ENCODE measurements around the gene HERC3.
"Not testable (repeated sequence)": the region's sequence is repeated elsewhere in the genome, so short reads cannot be mapped to it uniquely, and the experiment has no call there.

HERC3 gene

DNA sequence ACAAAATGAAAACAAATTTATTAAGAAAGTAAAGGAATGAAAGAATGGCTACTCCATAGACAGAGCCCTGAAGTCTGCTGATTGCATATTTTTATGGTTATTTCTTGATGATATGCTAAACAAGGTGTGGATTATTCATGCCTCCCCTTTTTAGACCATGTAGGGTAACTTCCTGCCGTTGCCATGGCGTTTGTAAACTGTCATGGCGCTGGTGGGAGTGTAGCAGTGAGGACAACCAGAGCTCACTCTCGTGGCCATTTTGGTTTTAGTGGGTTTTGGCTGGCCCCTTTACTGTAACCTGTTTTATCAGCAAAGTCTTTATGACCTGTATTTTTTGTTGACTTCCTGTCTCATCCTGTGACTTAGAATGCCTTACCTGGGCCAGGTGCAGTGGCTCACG lies 17.5 kb downstream of the HERC3 start:
- DNase-seq = not testable (repeated sequence)

DNA sequence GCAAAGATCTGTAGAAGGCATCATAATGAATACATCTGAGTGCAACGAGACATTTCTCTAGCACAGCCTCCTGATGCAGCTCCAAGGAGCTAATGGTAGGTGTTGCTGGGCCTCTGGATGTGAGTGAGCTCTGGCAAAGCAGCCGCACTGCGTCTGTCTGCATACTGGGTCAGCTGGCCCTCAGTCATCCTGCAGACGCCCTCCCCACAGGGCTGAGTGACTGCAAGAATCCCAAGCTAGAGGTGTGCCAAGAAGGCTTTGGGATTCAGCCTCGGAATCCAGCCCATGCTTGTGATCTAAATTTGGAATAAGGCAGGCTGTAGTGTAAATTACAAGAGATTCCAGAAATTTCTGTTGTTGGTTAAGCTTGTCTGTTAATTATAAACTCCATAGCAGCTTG lies 18.5 kb downstream of the HERC3 start:
- DNase-seq = no peak

DNA sequence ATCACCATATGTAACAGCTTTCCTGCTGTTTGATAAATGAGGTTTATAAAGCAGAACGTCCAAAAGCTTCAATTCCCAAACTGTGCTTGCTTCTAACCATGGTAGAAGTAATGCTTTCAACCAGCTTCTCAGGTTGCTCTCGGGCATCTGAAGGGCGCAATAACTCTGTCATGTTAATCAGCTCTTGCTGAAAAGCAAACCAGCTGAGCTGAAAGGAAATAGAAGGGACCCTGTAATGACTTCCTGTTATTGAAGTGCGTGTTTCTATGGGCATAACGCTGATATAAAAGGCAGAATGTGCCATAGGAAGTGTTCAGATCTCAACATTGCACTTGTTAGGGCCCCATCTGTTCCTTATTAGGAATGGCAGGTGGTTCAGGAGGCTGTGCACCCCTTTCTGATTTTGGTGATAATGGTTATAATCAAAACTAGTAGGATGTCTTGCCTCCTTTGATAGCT lies 21.2 kb downstream of the HERC3 start:
- peak; percentile 35 for DNase-seq

DNA sequence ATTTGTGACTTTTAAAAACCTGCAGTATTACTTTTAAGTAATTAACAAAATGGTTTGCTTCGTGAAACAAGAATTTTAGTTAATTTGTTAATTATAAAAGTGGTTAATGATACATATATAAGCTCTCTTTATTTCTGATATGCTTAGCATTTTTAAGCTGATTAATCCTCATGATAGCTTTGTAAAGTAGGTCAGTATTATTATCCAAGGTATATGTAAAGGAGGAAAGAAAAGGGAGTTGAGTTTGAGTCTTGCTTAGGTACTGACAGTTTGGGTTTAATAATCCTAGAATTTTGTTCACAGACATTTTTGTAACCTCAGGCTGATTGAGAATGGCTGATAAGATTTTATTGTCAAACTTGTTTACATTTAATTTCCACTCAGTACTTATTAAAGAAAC lies 21.8 kb downstream of the HERC3 start:
- no peak for DNase-seq

DNA sequence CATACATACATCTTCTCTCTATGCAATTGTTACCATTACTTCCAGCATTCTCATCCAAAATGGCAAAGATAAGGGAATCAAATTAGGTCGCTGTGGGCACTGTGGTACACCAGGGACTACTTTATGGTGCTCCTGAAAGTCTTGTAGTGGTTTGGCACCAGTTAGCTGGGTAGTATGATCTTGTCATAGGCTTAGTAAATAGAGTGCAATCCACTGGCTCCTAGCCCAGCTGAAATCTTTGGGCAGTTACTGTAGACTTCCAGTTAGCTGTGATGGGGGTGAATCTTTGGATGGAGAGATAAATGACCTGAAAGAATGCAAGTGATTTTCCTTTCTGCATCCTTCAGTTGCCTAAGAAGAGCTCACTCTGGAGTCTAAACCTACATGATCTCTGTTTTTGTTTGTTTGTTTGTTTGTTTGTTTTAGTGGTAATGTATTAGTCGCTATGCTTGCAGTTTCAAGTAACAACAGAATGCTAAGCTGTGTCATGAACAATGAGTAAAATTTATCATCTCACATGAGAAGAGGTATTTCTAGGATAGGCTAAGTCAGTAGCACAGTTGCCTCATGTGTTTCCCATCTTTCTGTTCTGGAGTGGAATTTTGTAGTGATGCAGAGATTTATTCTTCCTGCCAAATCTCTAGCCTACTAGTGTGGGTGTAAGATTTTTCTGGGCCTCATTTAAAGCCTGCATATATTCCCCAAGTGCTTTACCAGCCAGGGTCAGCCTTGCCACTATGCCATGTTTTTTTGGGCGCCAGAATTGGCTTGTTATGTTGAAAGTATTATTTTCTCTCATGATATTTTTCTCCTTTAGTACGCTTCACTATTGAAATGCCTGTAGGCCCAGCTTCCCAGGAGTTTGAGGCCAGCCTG lies 24.2 kb downstream of the HERC3 start:
- DNase-seq = no peak

DNA sequence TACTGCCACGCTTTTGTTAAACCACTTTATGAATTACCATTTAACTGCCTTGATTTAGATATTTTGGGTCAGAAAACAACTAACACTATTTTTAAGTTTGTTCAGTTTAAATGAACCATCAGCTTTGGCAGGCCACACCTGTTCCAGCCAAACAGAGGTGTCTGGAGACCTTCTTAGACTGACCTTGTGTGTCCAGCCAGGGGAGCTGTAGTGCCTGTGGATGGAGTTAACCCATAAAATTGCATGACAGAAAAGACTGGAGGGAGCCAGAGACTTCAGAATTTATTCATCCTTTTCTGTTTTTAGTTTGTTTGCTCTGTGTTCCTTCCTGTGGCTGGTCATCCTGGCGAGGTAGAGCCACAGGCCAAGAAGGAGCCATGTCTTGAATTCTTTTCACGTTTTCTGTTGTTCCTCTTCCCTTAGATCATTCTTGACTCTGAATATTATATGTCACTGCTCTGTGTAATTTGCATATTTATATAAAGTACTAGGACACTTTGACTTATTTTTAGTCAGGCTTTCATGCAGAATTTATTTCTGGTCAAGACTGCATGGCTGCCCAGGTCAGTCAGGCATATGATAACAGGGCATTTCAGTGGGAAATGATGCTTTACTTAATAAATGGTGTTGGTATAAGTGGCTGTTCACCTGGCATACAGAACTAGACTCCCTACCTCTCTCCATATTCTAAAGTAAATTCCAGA lies 26.7 kb downstream of the HERC3 start:
- no peak for DNase-seq

DNA sequence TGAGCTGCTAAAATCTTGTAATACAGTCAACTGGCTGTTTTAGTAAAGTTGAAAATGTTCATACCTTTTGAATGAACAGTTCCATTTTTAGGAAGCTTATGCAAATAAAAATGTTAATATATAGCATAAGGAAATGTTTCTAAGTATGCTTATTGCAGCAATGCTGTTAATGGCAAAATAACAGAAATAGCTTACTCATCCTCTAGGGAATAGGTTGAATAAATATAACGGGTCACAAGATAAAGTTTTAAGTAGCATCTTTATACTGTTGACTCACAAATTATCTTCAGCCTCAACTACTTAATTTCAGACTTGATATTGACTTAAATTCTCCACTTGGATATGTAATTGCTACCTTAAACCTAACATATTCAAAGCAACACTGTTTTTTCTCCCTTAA lies 27.7 kb downstream of the HERC3 start:
- no peak for DNase-seq

DNA sequence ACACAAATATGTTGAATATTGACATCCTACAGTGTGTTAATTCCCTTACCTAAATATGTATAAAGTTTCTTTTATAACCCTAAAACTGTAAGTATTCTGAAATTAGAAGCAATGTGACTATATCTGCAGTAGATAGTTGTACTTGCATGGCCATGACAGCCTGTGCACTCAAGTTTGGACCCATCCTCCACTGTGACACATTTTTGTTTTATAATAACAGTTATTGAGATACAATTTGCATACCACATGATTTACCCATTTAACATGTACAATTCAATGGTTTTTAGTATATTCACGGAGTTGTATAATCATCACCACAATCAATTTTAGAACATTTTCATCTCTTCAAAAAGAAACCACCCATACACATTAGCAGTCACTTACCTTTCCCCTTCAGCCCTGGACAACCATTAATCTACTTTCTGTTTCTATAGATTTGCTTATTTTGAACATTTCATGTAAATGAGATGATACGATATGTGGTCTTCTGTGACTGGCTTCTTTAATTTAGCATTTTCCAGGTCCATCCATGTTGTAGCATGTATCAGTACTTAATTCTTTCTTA lies 29.6 kb downstream of the HERC3 start:
- DNase-seq = no peak

DNA sequence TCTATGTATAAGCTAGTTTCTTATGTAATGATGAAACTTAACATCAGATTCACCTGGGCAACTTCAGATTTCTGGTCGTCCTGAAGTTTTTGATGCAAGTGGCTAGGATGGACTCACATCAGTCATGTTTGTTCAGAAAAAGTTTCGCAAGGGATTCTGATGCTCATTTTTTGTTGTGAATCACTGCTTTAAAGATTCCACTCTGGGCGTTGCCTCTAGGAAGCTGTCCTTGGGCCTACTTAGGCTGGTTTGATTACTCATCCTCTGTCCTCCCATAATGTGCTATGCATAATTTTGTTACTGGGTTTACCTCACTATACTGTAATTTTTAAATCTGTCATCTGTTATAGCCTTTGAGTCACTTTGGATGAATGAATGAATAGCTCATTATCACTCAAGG lies 30.8 kb downstream of the HERC3 start:
- DNase-seq = no peak

DNA sequence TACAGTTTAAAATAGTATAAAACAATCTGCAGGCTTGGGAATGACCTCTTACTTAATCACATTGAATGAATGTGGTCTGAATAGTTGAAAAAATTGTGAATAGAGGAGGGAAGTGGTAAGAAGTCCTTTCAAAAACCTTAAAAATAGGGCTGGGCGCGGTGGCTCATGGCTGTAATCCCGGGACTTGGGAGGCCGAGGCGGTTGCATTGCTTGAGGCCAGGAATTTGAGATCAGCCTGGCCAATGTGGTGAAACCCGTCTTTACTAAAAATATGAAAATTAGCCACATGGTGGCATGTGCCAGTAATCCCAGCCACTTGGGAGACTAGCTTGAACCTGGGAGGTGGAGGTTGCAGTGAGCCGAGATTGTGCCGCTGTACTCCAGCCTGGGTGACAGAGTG lies 36.5 kb downstream of the HERC3 start:
- DNase-seq = no peak

DNA sequence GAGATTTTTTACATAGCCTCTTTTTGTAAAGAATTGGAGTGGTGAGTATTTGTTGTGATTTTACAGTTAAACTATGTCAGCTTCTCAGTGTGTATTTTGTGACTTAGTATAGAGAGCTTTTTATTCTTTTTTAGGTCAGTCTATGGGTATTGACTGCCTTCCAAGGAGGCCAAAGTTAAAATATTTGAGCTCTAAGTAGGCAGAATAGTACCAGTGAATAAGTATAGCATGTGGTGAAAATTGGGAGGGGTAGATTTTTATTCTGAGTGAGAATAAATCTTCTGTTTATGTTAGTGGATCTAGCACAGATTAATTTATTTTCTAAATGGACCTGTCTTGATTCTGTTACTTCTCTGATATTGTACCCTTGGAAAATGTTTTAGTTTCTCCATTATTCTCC lies 37.5 kb downstream of the HERC3 start:
- DNase-seq = no peak

DNA sequence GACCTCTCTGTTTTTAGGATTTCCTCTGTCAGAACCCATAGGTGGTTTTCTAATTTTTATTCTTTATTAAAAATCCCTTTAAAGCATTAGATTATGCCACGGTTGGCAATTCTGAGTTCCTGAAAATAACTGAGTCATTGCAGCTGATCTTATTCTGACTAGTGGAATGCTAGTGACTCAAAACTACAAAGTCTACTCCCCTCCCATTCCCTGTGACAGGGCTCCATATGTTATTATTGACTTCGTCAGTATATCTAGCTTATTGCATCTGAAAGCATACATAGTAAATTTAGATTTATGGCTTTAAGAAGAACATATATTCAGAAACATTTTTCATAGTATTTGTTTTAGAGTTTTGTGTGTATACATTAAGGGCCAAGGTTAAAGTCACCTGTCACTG lies 38.5 kb downstream of the HERC3 start:
- DNase-seq = no peak

DNA sequence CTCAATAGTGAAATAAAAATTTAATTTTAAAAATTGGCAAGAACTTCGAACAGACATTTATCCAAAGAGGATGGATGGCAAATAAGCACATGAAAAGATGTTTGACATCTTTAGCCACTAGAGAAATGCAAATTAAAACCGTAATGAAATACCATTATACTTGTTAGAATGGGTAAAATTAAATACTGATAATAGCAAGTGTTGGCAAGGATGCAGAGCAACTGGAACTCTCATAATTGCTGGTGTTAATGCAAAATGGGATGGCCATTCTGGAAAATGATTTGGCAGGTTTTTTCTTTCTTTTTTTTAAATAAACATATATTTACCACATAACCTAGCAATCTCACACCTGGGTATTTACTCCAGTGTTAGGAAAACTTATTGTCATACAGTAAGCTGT lies 51.7 kb downstream of the HERC3 start:
- DNase-seq = no peak

DNA sequence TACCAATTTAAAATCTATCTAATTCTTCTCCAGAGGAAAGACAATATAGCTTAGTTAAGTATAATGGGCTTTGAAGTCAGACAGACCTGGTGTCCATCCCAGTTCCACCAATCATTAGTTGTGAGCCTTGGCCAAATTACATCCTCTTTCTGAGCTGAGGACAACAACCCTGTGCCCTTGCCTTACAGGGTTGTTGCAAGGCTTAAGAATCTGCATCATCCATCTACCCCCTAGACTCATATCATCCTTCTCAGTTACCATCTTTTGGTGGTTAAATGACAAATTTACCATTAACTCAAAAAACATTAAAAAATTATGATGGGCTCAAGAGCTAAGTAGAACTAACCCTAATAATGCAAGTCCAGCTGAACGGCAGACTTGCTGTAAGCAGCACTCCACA lies 53.7 kb downstream of the HERC3 start:
- no peak for DNase-seq

DNA sequence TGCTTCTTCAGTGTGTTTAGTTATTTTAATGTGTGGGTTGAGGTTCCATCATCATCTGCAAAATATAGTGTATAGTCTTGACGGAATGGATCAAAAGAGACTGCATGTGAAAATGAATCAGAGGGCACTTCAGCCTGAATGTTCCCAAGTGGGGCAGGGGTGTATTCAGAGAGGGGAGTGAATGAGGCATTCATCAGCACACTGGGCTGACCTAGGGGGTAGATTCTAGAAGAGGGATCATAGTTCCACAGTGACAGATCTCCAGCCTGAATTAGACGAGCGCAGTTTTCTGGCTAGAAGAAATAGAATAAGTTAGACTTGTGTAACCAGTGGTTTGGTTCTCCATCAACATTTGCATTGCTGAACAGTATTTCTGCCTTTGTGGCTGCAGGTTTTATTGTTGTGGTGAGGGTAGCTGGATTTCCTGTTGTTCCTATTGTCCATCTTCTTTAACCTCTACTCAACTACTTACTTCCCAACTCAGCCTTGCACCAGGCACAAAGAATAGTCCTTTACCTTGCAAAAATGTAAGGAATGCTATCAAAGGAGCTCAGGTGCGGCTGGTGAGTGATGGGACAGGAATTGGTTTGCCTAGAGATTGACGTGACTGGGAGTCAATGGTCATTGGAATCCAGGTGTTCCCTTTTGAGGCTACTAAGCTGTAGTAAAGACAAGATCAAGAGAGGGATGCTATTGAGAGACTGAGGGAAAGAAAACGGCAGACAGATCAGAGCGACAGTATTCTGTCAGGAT lies 54.4 kb downstream of the HERC3 start:
- no peak for DNase-seq

DNA sequence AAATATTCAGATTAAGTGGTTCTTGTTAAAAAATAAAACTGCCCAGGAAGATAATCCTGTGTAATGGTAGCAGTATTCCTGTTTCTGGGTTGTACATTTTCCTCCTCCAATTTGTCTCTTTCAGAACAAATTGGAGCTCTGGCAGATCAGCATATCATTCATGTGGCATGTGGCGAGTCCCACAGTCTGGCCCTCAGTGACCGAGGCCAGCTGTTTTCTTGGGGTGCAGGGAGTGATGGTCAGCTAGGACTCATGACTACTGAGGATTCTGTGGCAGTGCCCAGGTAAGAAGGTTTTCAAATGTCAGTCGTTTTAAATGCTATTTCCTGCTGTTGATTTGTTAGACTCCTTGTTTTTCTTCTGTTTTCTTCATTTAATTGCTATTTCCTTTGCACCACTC lies 57.4 kb downstream of the HERC3 start:
- DNase-seq = no peak

DNA sequence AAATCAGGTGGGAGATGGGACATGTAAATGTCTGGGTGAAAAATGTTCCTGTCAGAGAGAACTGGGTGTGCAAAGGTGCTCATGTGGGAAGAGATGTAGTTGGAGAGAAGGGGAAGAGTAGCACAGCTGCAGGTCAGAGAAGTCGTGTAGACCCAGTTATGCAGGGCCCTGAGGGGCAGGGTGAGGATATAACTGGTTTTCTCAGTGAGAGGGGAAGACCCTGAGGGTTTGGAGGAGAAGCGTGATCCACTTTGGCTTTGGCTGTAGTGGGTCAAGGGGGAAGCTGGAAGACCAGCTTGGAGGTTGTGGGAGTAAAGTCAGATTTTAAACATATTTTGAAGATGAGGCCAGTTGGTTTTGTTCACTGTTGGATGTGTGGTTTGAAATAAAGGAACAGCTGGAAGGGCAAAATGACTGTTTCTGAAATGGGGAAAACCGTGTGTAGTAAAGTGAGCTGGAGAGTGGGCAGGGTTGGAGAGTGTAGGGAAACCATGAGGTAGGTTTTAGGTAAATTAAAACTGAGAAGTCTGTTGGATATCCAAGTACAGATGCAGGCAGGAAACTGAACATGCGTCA lies 61.2 kb downstream of the HERC3 start:
- DNase-seq = no peak

DNA sequence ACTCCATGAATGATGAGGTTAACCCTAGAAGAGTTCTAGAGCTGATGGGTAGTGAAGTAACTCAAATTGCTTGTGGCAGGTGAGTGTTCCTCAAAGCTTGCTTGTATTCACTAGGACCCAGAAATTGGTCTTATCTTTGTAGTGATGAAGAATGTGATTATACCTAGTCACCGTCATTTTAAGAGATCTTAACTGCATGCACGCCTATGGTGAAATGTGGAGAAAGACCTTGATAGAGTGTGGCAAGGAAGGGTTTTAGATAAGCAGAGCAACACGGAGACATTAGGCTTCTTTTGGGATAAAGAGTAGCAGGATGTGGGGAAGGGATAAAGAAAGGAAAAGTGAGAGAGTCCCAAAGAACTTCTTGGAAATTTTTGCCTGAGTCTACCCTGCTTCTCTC lies 62.9 kb downstream of the HERC3 start:
- no peak for DNase-seq

DNA sequence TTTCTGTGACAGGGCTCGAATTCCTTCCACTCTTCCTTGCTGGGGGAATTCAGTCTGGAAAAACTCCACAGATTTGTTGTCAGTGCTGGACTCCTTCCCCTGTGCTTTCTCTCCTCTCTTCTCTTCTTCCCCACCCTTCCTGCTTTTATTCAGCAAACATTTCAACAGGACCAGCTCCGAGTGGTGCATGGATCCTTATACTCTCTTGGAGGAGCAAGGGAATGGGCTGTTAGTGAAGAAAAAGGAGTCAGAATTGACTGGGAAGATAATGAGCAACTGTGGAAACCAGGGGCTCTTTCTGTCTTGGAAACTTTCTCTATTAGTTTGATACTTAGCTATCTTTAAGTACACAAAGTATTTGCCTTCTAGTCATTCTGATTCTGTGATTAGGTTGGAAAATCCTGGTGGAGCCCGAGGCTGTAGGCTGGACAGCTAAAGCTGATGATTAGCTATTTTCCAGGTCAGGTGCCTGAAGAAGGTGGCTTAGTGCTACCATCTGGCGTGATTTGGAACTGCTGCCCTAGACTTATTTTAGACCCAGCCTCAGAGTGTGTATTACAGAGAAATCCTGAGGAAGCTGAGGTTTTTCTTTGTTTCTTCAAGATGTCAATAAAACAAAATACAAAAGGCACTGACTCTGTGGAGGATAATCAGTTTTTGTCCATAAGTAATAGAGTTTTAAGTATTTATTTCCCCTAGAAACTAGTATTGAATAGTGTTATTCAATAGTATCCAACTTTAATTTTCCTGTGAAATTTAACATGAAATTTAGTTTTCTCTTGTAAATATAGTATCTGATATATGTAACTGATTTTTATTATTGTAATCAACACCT lies 67.0 kb downstream of the HERC3 start:
- DNase-seq = no peak

DNA sequence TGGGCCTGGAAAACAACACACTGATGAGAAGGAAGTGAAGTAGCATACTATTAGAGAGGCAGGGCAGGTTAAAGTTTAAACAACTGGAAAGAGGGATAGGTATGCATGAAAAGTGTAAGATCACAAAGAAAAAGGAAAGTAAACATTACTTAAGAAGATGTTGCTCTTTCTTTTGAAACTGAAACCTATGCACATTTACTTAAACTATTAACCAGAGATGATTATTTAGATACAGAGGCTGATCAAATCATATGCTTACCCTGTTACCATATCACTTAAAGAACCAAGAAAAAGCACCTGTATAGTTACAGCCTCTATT lies 67.6 kb downstream of the HERC3 start:
- DNase-seq = no peak

DNA sequence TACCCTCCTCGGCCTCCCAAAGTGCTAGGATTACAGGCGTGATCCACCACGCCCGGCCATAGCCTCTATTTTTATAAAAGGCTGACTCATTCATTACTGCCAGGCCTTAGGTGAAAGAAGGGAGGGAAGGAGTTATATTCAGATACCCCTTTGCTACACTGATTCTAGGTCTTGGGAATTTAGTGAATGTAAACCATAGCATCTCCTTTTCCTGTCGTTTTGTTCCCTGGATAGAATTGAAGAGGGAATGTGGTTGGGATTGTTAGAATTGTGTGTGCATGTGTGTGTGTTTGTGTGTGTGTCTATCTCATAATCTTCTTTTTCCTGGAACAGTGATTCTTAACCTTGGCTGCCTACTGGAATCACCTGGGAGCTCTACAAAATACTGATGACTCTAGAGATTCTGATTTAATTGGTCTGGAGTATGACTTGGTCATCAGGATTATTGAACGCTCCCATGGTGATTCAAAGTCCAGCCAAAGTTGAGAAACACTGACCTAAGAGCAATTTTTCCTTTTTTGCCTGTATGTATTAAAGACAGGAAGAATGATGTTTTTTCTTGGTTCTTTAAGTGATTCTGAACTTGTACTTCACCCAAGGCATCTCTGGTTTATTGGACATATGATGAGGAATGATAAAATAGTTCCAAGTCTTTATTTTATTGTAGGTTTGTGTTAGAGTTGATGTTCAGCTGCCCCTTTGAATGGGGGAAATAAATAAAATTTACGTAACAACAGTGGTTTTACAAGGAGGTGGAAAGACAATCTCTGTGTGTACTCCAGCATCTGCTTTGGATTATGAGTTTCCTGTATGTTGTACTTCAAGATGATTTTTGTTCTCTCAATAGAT lies 68.4 kb downstream of the HERC3 start:
- no peak for DNase-seq
